ENCODE results near the gene EFHC1. TPM values are rescaled to one million over a fixed set of nuclear protein-coding genes. Genes with fewer than 3 reads are reported as not detected.

Gene EFHC1
- total RNA-seq, 1 experiment from 2014 or later: 26.9 TPM

DNA sequence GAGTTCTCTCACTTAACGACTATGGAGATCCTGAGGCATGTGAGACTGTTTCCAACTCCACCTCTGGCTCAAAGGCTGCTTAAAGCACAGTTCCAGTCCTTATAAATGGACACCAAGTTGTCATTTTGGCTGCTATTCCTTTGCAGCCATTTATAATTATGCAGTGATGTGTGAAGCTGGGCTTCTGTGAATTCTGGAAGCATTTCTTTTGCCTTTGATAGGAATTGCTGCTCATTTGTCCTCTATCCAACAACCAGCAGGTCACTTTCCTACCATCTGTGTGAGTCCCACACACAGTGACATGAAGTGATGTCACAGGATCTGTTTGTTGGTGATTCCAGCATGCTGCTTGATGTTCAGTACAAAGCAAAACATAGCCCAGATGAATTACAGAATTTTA is 28.5 kb upstream of the EFHC1 start:
- Mint-ChIP-seq H3K9me3 (ENCODE audit: unreplicated experiment) (no peaks in the 10 kb centered on the region), H3K4me3 (ENCODE audit: unreplicated experiment) (no peak overlapping the region), H3K27ac (ENCODE audit: low read depth, unreplicated experiment) (no peak overlapping the region), H3K27me3 (ENCODE audit: insufficient read depth, unreplicated experiment) (no peaks in the 10 kb centered on the region), H3K36me3 (ENCODE audit: insufficient read depth, unreplicated experiment) (no peaks in the 10 kb centered on the region), H3K4me1 (ENCODE audit: insufficient read depth, unreplicated experiment) (peaks cover 20% of the 10 kb centered on the region)
- DNase-seq (ENCODE audit: unreplicated experiment): no peak
- no TSS peak for BruUV-seq (replicated peaks)
- POLR2A ChIA-PET: interaction anchor here (1.3 to 2.0 kb wide), 4 partner anchors 27 to 39 kb away, joined by 3 to 8 read pairs (median 4); no protein-coding TSS in a partner anchor
- TF ChIP-seq, protein P1, sequence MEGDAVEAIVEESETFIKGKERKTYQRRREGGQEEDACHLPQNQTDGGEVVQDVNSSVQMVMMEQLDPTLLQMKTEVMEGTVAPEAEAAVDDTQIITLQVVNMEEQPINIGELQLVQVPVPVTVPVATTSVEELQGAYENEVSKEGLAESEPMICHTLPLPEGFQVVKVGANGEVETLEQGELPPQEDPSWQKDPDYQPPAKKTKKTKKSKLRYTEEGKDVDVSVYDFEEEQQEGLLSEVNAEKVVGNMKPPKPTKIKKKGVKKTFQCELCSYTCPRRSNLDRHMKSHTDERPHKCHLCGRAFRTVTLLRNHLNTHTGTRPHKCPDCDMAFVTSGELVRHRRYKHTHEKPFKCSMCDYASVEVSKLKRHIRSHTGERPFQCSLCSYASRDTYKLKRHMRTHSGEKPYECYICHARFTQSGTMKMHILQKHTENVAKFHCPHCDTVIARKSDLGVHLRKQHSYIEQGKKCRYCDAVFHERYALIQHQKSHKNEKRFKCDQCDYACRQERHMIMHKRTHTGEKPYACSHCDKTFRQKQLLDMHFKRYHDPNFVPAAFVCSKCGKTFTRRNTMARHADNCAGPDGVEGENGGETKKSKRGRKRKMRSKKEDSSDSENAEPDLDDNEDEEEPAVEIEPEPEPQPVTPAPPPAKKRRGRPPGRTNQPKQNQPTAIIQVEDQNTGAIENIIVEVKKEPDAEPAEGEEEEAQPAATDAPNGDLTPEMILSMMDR (IDR thresholded peaks at IDR 0.05; ENCODE audit: unreplicated experiment): no peak
- CTCF ChIA-PET: interaction anchor here (0.6 to 1.9 kb wide), 5 partner anchors 9 to 220 kb away, joined by 3 to 11 read pairs (median 4); no protein-coding TSS in a partner anchor
- intact Hi-C loops (cut with micrococcal nuclease): no loop called here

DNA sequence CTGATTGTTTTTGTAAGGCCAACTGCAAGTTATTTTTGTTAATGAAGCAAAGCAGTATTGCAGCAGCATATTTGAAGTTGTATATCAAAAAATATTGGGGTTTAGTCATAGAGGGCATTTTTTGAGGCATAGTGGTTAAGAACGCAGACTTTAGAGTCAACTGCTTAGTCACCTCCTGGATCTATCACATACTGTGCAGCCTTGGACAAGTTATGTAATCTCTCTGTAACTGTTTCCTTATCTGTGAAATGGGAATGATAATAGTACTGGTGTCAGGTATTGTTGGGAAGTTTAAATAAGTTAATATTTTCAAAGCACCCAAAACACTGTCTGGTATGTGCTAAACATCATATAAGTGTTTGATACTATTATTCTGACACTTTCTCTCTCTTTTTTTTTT is 27.2 kb upstream of the EFHC1 start:
- no peak overlapping the region for H3K27ac Mint-ChIP-seq (ENCODE audit: low read depth, unreplicated experiment)
- H3K36me3 Mint-ChIP-seq (ENCODE audit: insufficient read depth, unreplicated experiment): no peaks in the 10 kb centered on the region
- DNase-seq (ENCODE audit: unreplicated experiment): peak; percentile 40
- POLR2A ChIA-PET: interaction anchor here (1.3 to 1.7 kb wide), 3 partner anchors 26 to 41 kb away, joined by 3 to 4 read pairs (median 4); no protein-coding TSS in a partner anchor
- H3K4me1 Mint-ChIP-seq (ENCODE audit: insufficient read depth, unreplicated experiment): peaks cover 20% of the 10 kb centered on the region
- H3K27me3 Mint-ChIP-seq (ENCODE audit: insufficient read depth, unreplicated experiment): no peaks in the 10 kb centered on the region
- no peaks in the 10 kb centered on the region for H3K9me3 Mint-ChIP-seq (ENCODE audit: unreplicated experiment)
- no TSS peak for BruUV-seq (replicated peaks)
- TF ChIP-seq, protein P1 (IDR thresholded peaks at IDR 0.05; ENCODE audit: unreplicated experiment): no peak
- CTCF ChIA-PET: interaction anchor here (1.8 kb wide), 1 partner anchor 107 kb away, joined by 10 read pairs; no protein-coding TSS in a partner anchor
- intact Hi-C loops (cut with micrococcal nuclease): no loop called here
- H3K4me3 Mint-ChIP-seq (ENCODE audit: unreplicated experiment): no peak overlapping the region

DNA sequence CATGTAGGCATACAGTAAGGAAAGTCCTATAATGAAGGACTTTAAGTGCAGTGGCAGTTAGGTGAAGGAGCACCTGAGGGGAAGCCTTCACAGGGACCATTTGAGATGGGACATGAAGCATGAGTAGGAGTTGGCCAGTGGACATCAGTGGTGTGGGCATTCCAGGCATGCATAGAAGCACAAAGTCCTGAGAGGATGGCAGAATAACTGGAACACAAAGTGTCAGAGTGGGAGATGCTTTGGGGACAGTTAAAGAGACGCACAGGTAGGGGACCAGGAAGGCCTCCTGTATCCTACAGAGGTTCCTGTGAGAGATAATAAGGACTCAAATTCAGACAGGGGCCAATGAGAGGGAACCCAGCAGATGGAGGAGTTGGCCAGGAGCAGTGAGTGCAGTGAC is 26.4 kb upstream of the EFHC1 start:
- H3K36me3 Mint-ChIP-seq (ENCODE audit: insufficient read depth, unreplicated experiment): no peaks in the 10 kb centered on the region
- no peaks in the 10 kb centered on the region for H3K27me3 Mint-ChIP-seq (ENCODE audit: insufficient read depth, unreplicated experiment)

DNA sequence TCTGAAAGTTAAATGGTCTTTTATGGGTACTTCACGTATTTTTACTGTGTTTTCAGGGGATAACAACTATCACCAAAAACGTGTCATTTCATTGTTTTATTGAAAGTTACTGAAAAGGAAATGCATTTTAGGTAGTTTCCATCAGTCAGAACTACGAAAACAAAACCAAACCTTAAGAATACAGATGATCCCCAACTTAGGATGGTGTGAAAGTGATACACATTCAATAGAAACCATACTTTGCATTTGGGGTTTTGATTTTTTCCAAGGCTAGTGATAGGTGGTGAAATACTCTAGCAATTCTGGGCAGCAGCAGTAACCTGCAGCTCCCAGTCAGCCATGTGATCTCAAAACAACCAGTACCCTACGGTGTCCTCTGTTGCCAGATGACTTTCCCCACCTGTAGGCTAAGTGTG is 25.9 kb upstream of the EFHC1 start:
- CTCF ChIA-PET: interaction anchor here (0.6 kb wide), 1 partner anchor 108 kb away, joined by 4 read pairs; no protein-coding TSS in a partner anchor
- H3K27ac Mint-ChIP-seq (ENCODE audit: low read depth, unreplicated experiment): no peak overlapping the region
- H3K4me3 Mint-ChIP-seq (ENCODE audit: unreplicated experiment): no peak overlapping the region
- no TSS peak for BruUV-seq (replicated peaks)
- H3K9me3 Mint-ChIP-seq (ENCODE audit: unreplicated experiment): no peaks in the 10 kb centered on the region
- no peak for DNase-seq (ENCODE audit: unreplicated experiment)
- no peaks in the 10 kb centered on the region for H3K36me3 Mint-ChIP-seq (ENCODE audit: insufficient read depth, unreplicated experiment)
- H3K27me3 Mint-ChIP-seq (ENCODE audit: insufficient read depth, unreplicated experiment): no peaks in the 10 kb centered on the region
- peaks cover 17% of the 10 kb centered on the region for H3K4me1 Mint-ChIP-seq (ENCODE audit: insufficient read depth, unreplicated experiment)
- TF ChIP-seq, protein P1 (IDR thresholded peaks at IDR 0.05; ENCODE audit: unreplicated experiment): no peak
- intact Hi-C loops (cut with micrococcal nuclease): no loop called here
- POLR2A ChIA-PET: no interaction called here

More for the DNA sequence above, 26.4 kb upstream of the EFHC1 start:
- H3K27ac Mint-ChIP-seq (ENCODE audit: low read depth, unreplicated experiment): no peak overlapping the region
- TF ChIP-seq, protein P1 (IDR thresholded peaks at IDR 0.05; ENCODE audit: unreplicated experiment): no peak
- POLR2A ChIA-PET: no interaction called here
- CTCF ChIA-PET: interaction anchor here (0.6 kb wide), 1 partner anchor 108 kb away, joined by 4 read pairs; no protein-coding TSS in a partner anchor
- no peak for DNase-seq (ENCODE audit: unreplicated experiment)
- no peaks in the 10 kb centered on the region for H3K9me3 Mint-ChIP-seq (ENCODE audit: unreplicated experiment)
- intact Hi-C loops (cut with micrococcal nuclease): no loop called here
- no peak overlapping the region for H3K4me3 Mint-ChIP-seq (ENCODE audit: unreplicated experiment)
- H3K4me1 Mint-ChIP-seq (ENCODE audit: insufficient read depth, unreplicated experiment): peaks cover 20% of the 10 kb centered on the region
- BruUV-seq (replicated peaks): no TSS peak

Data from MCF 10A (cell line).